Activated T-cell treated with anti-CD3 and anti-CD28 coated beads for 24 hours (primary cell): Measurements from ENCODE around the gene PRSS27.

Experiments
- DNase-seq: peaks from one replicate; pipeline ENCODE4 v3.0.0-alpha.2; 2020; ENCODE audit warnings: low read depth

Gene PRSS27

DNA sequence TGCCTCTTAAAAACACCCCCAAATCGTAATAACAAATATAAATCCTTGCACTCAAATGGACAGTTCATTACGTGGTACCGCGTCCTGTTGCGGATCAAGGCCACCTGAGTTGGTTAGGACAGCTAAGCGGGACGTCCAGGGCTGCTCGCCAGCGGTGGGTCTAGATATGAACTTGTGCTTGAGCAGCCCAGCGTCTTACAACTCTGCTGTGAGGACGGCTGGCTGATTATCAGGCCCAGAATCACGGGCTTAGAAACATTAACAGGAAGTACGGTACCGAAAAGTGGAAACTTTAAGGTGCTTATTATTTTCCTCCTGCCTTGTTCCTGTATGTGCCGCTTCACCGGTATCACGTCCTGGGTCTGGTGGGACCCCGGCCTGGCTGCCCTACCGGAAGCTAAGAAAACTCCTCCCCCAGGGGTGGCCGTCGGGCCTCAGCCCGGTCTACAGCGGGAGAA lies 31.6 kb upstream of the PRSS27 start:
- DNase-seq = no peak

DNA sequence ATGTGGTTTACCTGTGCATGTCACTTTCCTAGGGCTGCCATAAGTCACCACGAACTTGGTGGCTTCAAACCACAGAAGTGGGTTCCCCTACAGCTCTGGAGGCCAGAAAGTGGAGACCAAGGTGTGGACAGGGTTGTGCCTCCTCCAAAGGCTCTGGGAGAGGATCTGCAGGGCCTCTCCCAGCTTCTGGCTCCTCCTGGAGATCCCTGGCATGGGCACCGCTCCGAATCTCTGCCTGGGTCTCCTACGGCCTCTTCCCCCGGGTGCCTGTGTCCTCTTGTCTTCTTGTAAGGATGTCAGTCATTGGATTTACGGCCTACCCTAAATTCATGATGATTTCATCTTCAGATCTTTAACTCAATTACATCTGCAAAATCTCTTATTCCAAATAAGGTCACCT lies 29.9 kb upstream of the PRSS27 start:
- no peak for DNase-seq

GRCh38 chr16:2749476-2749875 lies 29.5 kb upstream of the PRSS27 start:
- no peak for DNase-seq

GRCh38 chr16:2748757-2749455 lies 28.9 kb upstream of the PRSS27 start:
- DNase-seq = no peak

GRCh38 chr16:2745961-2746360 lies 25.9 kb upstream of the PRSS27 start:
- no peak for DNase-seq

GRCh38 chr16:2745116-2745890 lies 25.3 kb upstream of the PRSS27 start:
- no peak for DNase-seq

- no peak for DNase-seq
Observed at GRCh38 chr16:2744711-2745110, 24.7 kb upstream of the PRSS27 start.

DNA sequence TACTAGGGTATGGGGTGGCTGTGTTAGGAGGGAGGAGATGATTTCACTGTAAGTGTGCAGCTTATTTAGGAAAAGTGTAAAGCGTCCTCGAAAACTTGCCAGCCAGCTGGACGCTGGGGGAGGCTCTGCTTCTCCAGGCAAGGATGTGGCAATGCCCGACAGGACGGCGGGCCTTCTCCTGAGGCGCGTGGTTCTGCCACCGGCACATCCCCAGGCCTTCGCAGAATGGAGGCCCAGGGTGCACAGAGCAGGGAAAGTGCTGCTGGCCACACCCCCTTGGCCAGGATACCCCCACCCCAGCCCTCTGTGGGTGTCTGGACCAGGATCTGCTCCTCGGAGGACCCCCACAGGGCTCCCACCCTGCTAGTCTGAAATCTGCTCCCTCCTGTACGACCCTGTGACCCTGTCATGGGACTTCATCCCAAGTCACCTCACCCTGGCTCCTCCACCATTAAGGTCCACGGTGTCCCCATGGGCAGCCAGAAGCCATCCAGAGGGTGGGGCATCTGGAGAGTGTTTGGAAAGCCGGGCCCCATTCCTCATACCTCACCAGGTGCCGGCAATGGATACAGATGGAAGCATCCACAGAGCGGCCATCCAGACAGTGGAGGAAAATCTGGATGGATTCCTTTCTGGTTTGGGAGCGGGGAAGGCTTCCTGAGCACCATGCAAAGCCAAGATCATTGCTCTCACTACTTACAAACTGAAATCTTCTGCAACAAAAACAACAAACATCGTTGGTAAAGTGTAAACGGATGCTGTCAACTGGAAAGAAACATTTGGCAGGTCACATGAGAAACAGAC lies 23.2 kb upstream of the PRSS27 start:
- no peak for DNase-seq

DNA sequence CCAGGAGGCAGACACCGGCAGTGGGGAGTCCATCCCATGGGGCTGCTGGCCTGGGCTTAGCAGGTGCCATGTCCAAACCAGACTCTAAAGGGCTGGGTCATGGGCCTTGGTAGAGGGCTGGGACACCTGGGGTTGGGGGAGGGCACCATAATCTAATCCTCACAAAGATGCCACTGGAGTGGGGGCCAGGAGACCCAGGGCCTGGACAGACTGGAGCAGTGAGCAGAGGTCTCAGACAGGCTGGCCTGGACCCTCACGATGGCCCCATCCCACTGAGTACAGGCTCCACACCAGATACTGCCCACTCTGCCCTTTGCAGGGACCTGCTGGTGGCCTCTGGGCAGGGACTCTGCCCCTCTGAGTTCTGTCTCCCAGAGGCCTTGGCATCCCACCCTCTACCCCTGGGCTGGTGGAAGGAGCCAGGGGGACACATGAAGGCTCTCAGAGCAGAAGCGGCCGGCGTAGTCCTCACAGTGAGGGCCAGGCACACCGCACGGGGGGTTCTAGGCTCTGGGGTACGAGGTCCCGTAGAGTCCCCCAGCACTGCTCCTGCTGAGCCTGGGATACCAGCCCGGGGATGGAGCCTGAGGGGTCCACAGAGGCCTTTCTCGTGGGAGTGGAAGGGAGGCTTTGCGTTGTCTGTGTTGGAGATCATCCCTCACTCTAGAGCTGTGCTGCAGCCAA lies 22.4 kb upstream of the PRSS27 start:
- no peak for DNase-seq

- no peak for DNase-seq
Observed at GRCh38 chr16:2741168-2741567, 21.1 kb upstream of the PRSS27 start.

DNA sequence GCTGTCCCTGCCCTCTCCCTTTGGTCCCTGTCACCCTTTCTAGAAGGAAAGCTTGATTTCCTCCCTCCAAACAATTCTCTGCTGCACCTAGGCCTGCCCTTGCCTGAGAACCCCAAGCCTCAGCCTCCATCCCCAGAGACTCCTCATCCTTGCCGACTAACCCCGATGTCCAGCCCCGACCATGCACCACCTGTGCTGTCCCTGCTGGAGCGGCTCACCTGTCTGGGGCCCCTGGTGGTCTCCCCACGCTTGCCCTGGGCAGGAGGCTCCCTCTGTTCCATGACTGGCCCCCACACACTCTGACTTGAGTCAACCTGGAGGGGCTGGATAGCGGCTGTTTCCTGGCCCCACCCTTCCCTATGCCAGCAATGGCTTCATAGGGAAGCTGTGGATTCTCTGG lies 20.5 kb upstream of the PRSS27 start:
- no peak for DNase-seq

- DNase-seq = no peak
Observed at GRCh38 chr16:2739625-2740430, 19.8 kb upstream of the PRSS27 start.

DNA sequence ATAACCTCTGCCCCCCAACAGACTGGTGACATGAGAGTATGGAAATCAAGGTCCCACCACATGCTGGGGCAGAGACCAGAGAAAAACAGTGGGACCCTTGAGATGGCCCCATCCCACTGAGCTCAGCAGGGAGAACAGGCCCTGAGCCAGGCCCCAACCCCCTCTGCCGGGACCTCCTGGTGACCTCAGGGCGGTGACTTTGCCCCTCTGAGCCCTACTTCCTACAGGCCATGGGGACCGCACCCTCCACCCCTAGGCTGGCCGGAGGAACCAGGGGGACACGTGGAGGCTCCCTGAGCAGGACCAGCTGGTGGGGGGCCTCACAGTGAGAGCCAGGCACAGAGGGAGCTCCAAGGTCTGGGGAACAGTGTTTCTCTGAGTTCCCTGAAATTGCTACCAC lies 18.6 kb upstream of the PRSS27 start:
- no peak for DNase-seq

GRCh38 chr16:2737895-2738418 lies 17.9 kb upstream of the PRSS27 start:
- no peak for DNase-seq

DNA sequence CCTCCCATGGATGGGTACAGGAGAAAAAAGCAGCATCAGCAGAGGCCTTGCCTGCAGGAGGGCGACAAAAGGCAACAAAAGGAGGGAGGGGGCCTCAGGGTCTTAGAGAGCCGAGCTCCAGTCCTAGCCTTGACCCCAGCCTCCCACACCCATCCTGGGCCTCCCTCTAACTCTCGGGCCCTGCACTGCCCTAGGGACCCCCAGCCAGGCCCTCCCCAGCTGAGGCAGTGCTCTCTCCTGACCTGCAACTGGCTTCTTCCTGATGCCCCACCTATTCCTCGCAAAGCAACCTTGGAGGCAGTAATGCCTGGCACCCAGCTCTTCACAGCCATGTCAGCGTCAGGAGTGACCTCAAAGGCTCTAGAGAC lies 17.2 kb upstream of the PRSS27 start:
- DNase-seq = no peak

GRCh38 chr16:2736476-2737237 lies 16.6 kb upstream of the PRSS27 start:
- DNase-seq = no peak

- no peak for DNase-seq
Observed at GRCh38 chr16:2734844-2735515, 15.0 kb upstream of the PRSS27 start.

DNA sequence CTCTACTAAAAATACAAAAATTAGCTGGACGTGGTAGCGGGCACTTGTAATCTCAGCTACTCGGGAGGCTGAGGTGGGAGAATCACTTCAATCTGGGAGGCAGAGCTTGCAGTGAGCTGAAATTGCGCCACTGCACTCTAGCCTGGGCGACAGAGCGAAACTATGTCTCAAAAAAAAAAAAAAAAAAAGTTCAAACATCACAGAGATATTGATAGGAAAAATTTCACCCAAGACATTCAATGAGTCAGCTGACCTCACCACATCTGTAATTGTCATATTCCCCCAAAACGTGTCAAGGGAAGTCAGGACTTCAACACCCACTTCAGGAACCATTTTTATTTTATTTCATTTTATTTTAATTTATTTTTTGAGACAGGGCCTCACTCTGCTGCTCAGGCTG lies 8.0 kb upstream of the PRSS27 start:
- DNase-seq = no peak

GRCh38 chr16:2726923-2727322 lies 6.9 kb upstream of the PRSS27 start:
- DNase-seq = no peak

DNA sequence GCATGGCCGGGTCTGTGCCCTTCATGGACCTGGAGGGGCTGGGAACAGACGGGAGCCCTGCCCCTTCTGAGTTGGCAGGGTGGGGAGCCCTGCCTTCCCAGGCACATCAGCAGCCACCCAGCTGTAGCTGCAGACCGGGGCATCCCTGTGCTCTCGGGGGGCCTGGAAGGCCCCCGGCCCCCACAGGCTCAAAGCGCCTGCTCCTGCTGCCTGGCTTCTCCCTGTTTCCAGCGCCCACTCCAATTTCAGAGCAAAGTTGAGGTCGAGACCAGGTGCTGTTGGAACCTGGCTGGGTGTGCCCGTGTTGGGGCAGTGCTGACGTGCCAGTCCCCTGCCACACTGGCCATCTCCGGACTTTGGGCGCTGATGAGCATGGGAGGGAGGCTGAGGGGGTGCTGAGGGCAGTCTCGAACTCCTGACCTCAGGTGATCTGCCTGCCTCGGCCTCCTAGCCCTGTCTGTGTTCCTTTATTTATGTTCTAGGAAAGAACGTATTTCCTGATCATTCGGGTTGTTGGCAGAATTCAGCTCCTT lies 4.9 kb upstream of the PRSS27 start:
- no peak for DNase-seq
